ENCODE results near the gene TRPM2. TPM values are rescaled to one million over a fixed set of nuclear protein-coding genes. Genes with fewer than 3 reads are reported as not detected.

TRPM2 gene
- polyA plus RNA-seq, 1 donor = 1.5 TPM

GRCh38 chr21:44374601-44375280 is 21.3 kb downstream of the TRPM2 start:
- no peak for DNase-seq (ENCODE audit: low read depth)

- DNase-seq (ENCODE audit: low read depth) = no peak
These were observed 21.8 kb downstream of the TRPM2 start for GRCh38 chr21:44375281-44375651.

- DNase-seq (ENCODE audit: low read depth) = no peak
These were observed 22.4 kb downstream of the TRPM2 start for GRCh38 chr21:44375761-44376241.

DNA sequence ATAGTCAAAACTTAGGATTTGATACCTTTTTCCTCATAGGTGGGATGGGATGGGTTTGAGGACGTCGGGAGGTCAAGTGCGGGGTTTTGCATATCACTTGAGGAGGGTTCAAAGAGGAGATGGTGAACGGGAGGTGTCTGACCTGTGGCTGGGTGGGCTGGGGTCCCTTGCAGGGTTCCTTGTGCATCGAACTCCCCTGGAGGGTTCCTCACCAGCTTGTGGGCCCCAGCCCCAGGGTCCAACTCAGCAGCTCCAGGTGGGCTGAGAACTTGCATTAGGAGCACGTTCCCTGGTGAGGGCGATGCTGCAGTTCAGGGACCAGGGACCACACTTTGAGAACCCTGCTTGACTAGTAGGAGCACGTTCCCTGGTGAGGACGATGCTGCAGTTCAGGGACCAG is 23.2 kb downstream of the TRPM2 start:
- no peak for DNase-seq (ENCODE audit: low read depth)

DNA sequence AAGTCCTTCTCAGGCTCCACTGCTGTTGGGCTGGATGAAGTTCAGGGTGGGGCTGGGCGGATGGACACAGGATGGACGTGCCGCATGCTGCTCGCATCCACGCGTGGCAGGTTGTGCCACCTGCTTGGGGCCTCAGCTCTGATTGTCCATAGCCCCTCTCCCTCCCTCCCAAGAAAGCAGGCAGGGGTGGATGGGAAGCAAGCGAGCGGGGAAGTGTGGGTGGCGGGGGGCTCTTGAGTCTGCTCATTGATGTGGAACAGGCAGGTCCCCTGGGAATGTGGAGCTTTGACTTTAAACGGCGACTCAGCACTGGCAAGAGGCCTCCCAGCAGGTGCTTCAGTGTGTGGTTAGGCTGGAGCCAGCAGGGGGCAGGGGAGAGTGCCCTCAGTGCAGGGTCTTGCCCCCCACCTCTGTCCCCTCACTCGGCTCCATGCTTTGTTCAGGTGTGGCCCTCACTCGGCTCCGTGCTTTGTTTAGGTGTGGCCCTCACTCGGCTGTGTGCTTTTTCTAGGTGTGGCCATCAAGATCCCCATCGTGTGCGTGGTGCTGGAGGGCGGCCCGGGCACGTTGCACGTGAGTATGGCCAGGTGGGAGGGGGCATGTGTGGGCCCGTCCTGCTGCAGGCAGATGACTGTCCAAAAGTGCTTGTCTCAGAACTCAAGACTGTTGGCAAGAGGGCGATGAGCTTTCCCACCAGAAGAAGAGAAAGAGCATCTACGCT is 23.9 kb downstream of the TRPM2 start:
- DNase-seq (ENCODE audit: low read depth) = no peak

GRCh38 chr21:44377922-44378645 is 24.7 kb downstream of the TRPM2 start:
- no peak for DNase-seq (ENCODE audit: low read depth)

GRCh38 chr21:44378646-44379514 is 25.5 kb downstream of the TRPM2 start:
- no peak for DNase-seq (ENCODE audit: low read depth)

DNA sequence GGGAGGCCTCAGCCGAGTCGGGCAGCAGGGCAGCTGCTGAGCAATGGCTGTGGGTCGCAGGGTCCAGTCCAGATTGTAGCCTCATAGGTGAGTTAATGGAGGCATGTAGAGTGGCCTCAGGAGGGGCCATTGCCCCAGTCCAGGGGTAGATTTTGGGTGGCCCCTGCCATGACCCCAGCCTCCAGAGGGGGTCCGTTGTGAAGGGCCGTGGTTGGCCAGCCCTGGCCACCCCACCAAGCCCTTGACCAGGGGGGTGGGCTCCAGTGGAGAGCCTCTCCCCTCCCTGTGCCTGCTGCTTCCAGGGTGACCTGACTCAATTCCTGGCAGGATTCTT is 26.1 kb downstream of the TRPM2 start:
- DNase-seq (ENCODE audit: low read depth) = no peak

GRCh38 chr21:44379991-44380865 is 26.8 kb downstream of the TRPM2 start:
- DNase-seq (ENCODE audit: low read depth) = no peak

- no peak for DNase-seq (ENCODE audit: low read depth)
These were observed 27.5 kb downstream of the TRPM2 start for GRCh38 chr21:44380876-44381275.

DNA sequence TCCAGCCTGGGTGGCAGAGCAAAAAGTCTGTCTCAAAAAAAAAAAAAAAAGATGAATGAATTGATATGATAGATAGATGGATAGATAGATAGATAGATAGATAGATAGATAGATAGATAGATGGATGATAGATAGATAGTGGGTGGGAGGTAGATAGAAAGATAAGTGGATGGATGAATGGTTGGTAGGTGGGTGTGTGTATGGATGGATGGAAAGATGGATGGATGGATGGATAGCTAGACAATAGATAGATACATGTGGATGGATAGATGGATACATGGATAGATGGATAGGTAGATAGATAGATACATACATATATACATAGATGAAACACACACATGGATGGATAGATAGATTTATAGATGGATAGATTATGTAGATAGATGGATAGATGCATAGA is 28.5 kb downstream of the TRPM2 start:
- DNase-seq (ENCODE audit: low read depth) = no peak

DNA sequence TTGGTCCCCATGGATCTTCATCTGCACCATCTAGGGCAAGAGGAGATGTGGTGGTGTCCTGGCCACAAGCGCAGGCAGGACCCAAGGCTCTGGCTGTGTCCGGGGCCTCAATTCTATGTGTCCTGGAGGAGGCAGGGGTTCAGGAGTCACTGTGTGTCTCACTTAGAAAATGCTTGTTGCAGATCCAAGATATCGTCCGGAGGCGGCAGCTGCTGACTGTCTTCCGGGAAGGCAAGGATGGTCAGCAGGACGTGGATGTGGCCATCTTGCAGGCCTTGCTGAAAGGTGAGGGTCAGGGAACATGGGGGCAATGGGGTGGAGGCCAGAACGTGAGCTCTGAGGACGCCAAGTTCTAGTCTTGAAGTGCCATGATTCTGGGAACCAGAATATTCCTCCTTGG is 29.1 kb downstream of the TRPM2 start:
- DNase-seq (ENCODE audit: low read depth) = no peak

GRCh38 chr21:44383216-44383615 is 29.8 kb downstream of the TRPM2 start:
- DNase-seq (ENCODE audit: low read depth) = no peak

- no peak for DNase-seq (ENCODE audit: low read depth)
These were observed 31.5 kb downstream of the TRPM2 start for GRCh38 chr21:44384968-44385367.

- no peak for DNase-seq (ENCODE audit: low read depth)
These were observed 35.9 kb downstream of the TRPM2 start for GRCh38 chr21:44389335-44389734.

DNA sequence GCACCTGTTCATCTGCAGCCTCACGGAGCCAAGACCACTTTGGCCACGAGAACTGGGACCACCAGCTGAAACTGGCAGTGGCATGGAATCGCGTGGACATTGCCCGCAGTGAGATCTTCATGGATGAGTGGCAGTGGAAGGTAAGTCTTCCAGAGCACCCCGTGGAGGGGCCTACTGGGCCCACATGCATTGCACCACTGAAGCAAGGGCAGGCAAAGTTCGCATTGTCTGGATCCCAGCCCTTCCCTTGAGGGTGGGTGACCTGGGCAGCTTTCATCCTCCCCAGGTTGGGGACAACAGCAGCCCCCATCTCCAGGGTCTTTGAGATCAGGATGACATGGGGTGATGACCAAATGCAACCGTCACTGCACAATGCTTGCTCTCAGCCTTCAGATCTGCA is 37.5 kb downstream of the TRPM2 start:
- DNase-seq (ENCODE audit: low read depth) = no peak

- peak; percentile 8 for DNase-seq (ENCODE audit: low read depth)
These were observed 38.1 kb downstream of the TRPM2 start for GRCh38 chr21:44391345-44392091.

GRCh38 chr21:44392185-44392584 is 38.8 kb downstream of the TRPM2 start:
- DNase-seq (ENCODE audit: low read depth) = no peak

- DNase-seq (ENCODE audit: low read depth) = no peak
These were observed 39.5 kb downstream of the TRPM2 start for GRCh38 chr21:44392916-44393315.

DNA sequence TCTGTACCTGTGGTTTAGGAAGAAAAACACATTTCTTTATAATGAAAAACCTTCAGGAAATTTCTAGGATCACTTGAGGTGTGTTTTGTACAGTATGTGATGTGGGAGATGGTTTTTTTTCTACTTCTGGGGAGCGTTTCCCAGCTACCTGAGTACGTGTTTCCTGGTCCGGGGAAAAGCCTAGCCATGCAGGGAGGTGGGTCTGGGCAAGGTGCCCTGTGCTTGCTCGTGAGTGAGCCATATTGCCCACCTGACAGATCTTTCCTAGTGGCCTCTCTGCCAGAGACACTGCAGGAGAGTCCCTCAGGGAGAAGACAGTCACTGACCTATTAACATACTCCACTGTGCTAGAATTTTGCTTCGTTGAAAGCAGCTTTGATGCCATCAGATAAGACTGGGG is 41.3 kb downstream of the TRPM2 start:
- no peak for DNase-seq (ENCODE audit: low read depth)
